ENCODE data around the gene NDUFA5.

Gene NDUFA5

DNA sequence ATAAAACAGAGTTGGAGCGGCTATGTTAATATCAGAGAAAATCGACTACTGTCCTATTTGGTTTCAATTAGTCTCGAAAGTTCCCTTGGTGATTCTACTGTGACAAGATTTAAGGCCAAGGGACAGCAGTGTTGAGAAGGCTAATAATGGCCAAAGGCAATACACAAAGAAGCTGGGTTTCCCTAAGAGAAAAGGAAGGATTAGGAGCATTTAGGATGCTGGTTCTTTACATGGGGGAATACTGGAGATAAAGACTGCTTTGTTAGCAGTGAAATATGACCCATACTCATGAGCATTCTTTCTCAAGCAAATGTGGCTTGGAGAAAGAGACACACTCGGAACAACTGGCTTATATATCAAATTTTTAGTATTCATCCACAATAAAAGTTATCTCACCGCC lies 55.4 kb downstream of the NDUFA5 start:
- DNase-seq (ENCODE audit: low read depth in 2 of 2) = no peak

DNA sequence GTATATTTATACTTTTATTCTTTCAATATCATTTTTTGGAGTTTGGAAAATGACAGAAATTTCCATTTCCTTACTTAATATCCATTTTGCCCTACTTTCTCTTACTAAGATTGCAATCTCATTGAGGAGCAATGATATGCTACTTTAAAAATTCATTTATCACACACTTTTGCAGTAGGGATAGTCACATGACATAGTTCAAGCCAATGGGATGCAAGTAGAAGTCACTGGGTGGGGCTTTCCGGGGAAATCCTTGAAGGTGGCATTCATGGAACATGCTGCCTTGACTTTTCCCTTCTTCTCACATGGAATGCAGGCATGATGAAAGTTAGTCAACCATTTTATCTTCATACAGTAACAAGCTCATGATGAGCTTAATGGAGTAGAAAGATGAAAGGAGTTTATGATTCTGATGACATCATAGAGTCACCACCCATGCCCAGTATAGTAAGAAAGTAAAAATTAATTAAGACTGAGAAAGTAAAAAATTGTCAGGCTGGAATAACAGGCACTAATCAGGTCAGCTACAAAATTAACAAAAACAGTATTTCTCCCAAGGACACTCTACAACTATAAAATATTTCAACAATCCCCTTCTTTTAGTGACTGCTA lies 56.6 kb downstream of the NDUFA5 start:
- no peak for DNase-seq (ENCODE audit: low read depth in 2 of 2)

DNA sequence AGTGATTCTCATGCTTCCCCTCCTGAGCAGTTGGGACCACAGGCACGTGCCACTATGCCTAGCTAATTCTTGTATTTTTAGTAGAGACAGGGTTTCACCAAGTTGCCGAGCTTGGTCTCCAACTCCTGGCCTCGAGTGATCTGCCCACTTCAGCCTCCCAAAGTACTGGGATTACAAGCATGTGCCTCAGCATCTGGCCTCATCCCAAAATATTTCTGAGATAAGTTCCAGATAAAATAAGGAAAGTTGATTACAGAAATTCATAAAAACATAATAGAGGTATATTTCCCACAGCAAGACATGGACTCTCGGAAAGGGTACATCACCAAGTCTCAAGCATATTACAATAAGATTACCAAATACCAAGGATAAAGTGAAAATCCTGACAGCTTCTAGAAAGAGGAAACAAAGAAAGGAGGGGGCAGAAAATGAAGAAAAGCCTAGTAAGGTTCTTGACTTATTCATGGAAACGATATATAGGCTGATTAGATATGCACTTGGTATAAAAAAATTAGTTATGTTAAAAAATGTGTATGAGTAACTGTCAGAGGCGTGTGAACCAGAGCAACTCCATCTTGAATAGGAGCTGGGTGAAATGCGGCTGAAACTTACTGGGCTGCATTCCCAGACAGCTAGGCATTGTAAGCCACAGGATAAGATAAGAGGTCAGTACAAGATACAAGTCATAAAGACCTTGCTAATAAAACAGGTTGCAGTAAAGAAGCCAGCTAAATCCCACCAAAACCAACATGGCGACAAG lies 58.2 kb downstream of the NDUFA5 start:
- no peak for DNase-seq (ENCODE audit: low read depth in 2 of 2)

DNA sequence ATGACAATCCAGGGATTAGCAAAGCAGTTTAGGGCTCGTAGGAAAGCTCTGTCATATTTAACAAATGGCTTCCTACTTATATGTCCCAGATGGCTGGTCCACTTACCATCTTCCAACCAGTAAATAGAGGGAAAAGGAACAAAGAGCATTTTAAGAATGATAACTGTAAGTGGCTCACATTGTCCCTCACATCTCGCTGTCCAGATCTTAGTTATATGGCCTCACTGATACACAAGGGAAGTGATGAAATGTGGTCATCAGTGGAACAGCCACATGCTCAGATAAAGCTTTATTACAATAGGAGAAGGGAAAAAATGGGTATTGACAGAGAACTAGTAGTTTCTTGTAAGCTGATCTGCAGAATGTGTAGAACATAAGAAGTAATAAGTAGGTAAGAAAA lies 59.0 kb downstream of the NDUFA5 start:
- DNase-seq (ENCODE audit: low read depth in 2 of 2) = no peak

DNA sequence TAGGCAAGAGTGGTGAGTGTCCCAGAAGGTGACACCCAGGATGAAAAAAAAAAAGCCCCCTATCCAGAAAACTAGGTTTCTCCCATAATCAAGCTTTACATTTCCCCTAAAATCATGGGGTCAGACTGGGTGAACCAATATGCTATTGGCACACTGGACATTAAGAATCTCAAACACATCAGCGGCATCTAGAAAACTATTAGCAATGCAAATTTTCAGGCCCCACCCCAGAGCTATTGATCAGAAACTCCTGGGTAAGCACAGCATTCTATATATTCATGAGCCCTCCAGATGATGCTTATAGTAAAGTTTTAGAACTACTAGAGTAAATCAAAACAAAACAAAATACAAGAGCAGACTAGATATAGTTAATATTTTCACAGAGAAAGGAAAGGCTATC lies 59.6 kb downstream of the NDUFA5 start:
- no peak for DNase-seq (ENCODE audit: low read depth in 2 of 2)

DNA sequence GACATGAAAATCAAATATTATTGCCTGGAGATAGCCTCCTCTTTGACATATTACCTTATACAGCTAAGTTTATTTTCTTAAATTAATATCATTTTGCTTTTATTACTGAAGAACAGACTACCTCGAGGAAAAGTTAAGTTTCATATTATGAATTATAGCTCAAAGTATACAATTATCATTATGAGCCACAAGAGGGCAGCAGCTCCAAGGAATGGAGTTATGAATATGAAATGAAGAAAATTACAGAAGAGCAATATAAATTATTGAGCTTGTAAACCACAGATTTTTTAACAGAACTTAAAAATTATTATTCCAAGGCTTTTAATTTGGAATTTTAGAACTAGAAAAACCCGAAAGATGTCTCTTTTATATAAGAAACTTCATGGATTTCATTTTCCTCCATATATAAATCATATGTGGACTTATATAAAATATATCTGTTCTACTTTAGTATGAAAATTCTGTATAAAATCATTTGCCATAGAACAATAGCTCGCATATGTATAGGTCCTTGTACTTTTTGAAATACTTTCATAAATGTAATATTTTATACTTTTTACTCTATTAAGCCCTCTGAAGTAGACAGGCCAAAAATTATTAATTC lies 63.3 kb downstream of the NDUFA5 start:
- DNase-seq (ENCODE audit: low read depth in 2 of 2) = no peak

DNA sequence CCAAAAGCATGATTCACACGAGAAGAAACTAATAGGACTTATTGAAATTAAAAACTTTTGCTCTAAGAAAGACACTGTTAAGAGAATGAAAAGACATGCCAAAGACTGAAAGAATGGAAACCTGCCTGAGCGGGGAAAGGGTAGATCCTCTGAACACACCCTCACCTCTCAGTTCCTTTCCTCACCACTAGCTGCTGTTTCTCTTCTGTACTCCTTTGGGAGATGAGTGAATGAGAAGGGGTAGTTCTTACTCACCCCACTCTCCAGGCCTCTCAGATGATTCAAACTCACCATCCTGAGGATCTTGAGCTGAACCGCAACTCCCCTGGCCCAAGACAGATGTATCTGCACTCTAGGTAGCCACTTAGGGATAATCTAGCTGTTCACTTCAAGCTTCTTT lies 65.1 kb downstream of the NDUFA5 start:
- no peak for DNase-seq (ENCODE audit: low read depth in 2 of 2)
